Activated CD8-positive, alpha-beta T cell treated with anti-CD3 and anti-CD28 coated beads for 36 hours (primary cell): Measurements from ENCODE around the gene TMEM132D. TPM values are rescaled to one million over a fixed set of nuclear protein-coding genes. Genes with fewer than 3 reads are reported as not detected.

Experiments
- ATAC-seq: fragments of 200-7000 bp; cut with Tn5 transposase; one replicate; pipeline ENCODE4 v1.10.0; 2021; ENCODE audit warnings: mild to moderate bottlenecking, moderate library complexity
- CTCF ChIA-PET: fragments of 350-600 bp; sonication (Branson Sonifier 250); formaldehyde crosslinking; loops from one replicate; lab custom pipeline; 2021; ENCODE audit warnings: antibody characterized with exemption; lab: Charles Lee
- POLR2A ChIA-PET: fragments of 350-600 bp; sonication (Branson Sonifier 250); formaldehyde crosslinking; loops from one replicate; lab custom pipeline; 2021; ENCODE audit warnings: antibody characterized with exemption; lab: Charles Lee
- DNase-seq: peaks from one replicate; pipeline ENCODE4 v3.0.0-alpha.2; 2020
- H3K27ac Mint-ChIP-seq: one replicate; pipeline ENCODE4 v1.8.0; 2021; ENCODE audit warnings: mild to moderate bottlenecking, mixed read lengths
- H3K27me3 Mint-ChIP-seq: one replicate; pipeline ENCODE4 v1.8.0; 2021; ENCODE audit warnings: mixed read lengths
- H3K36me3 Mint-ChIP-seq: one replicate; pipeline ENCODE4 v1.8.0; 2021; ENCODE audit warnings: low read depth, mixed read lengths
- H3K4me1 Mint-ChIP-seq: one replicate; pipeline ENCODE4 v1.8.0; 2021; ENCODE audit warnings: low read depth, mixed read lengths
- H3K4me3 Mint-ChIP-seq: one replicate; pipeline ENCODE4 v1.8.0; 2021; ENCODE audit warnings: mild to moderate bottlenecking, moderate library complexity, mixed read lengths
- H3K9me3 Mint-ChIP-seq: one replicate; pipeline ENCODE4 v1.8.0; 2021; ENCODE audit warnings: mixed read lengths
- intact Hi-C: fragments of 100-400 bp; cut with micrococcal nuclease; formaldehyde crosslinking; loops from one replicate; pipeline ENCODE4 v1.10.0; 2022
- total RNA-seq, 2 experiments: library from RNA; stranded (reverse); gene quantifications; one replicate each; pipeline ENCODE4 v1.2.3, GENCODE V29; 2021
- TF ChIP-seq, protein P1 (sequence below): fragments of 200-600 bp; IDR thresholded peaks from one replicate; pipeline ENCODE4 v1.8.0; 2022; ENCODE audit warnings: antibody characterized with exemption, mild to moderate bottlenecking

TMEM132D gene
- total RNA-seq, 2 experiments from 2014 or later = not detected

GRCh38 chr12:129830796-129831195 is 73.0 kb downstream of the TMEM132D start:
- ATAC-seq (no peak), DNase-seq (no peak)
- Mint-ChIP-seq H3K27ac (no peak overlapping the region), H3K4me1 (no peaks in the 10 kb centered on the region), H3K9me3 (peaks cover 1% of the 10 kb centered on the region), H3K4me3 (no peak overlapping the region), H3K36me3 (no peaks in the 10 kb centered on the region), H3K27me3 (peaks cover 4% of the 10 kb centered on the region)
- CTCF ChIA-PET = no interaction called here
- POLR2A ChIA-PET = no interaction called here
- TF ChIP-seq, protein P1, sequence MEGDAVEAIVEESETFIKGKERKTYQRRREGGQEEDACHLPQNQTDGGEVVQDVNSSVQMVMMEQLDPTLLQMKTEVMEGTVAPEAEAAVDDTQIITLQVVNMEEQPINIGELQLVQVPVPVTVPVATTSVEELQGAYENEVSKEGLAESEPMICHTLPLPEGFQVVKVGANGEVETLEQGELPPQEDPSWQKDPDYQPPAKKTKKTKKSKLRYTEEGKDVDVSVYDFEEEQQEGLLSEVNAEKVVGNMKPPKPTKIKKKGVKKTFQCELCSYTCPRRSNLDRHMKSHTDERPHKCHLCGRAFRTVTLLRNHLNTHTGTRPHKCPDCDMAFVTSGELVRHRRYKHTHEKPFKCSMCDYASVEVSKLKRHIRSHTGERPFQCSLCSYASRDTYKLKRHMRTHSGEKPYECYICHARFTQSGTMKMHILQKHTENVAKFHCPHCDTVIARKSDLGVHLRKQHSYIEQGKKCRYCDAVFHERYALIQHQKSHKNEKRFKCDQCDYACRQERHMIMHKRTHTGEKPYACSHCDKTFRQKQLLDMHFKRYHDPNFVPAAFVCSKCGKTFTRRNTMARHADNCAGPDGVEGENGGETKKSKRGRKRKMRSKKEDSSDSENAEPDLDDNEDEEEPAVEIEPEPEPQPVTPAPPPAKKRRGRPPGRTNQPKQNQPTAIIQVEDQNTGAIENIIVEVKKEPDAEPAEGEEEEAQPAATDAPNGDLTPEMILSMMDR = no peak
- intact Hi-C loops = no loop called here

DNA sequence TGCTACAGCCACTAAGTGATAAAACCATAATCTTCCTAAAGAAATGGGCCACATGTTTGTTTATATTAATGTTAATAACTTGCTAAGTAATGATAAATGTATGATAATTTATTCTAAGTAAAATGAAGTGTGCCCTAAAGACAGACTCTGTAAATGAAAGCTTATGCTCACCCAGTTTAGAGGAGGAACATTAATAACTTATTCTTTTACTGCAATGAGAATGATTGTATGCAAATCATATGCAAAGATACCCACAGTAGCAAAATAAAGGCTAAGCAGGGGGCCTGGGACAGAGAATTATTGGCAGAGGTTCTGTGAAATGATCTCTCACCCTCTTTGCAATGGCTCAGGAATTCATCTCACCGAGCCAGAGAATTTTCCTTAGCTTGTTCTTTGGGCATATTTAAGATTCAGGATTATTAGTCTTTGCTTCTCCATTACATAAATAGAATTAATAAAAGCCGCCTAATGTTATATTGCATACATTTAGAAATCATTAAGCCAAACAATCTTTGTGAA is 75.9 kb downstream of the TMEM132D start:
- TF ChIP-seq, protein P1 = no peak
- Mint-ChIP-seq H3K27ac (no peak overlapping the region), H3K4me1 (no peaks in the 10 kb centered on the region), H3K36me3 (no peaks in the 10 kb centered on the region), H3K9me3 (peaks cover 1% of the 10 kb centered on the region), H3K27me3 (peaks cover 1% of the 10 kb centered on the region), H3K4me3 (no peak overlapping the region)
- DNase-seq (no peak), ATAC-seq (no peak)
- ChIA-PET POLR2A (interaction anchor here (0.6 kb wide), 1 partner anchor 1045 kb away, joined by 3 read pairs; no protein-coding TSS in a partner anchor), CTCF (no interaction called here)
- intact Hi-C loops = no loop called here

DNA sequence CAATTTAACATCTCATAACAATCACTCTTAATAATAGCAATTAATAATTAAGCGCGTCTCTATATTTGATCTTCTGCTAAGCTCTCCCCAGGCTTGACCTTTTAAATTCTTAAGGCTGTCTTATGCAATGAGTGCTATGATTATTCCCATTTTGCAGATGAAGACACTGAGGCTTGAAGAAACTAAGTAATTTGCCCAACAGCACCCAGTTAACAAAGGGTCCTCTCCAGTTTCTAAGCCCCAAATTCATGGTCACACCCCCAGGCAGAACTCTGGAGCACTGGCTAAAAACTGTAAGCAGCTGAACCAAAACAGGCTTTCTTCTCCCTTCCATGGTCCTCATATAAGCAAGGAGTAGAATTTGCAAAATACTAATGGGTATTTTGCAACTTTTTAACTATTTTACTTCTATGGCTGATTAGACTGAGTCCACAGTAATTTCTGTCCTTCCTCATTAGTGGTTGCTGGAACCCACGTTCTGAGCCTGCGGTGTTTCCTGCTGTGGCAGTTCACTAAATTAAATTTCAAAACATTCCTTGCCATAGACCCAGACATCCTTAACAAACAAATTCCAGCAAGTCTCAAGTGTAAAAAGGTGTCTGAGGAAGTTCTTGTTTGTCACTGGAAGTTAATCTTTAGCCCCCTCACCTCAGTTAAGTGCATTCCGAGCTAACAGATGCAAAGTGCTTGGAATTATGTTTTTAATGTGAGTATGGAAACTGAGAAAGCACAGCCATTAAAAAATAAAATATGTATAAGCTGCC is 76.5 kb downstream of the TMEM132D start:
- TF ChIP-seq, protein P1 = no peak
- H3K9me3 Mint-ChIP-seq = peaks cover 1% of the 10 kb centered on the region
- no peak overlapping the region for H3K4me3 Mint-ChIP-seq
- H3K36me3 Mint-ChIP-seq = no peaks in the 10 kb centered on the region
- intact Hi-C loops = no loop called here
- POLR2A ChIA-PET = interaction anchor here (0.6 kb wide), 1 partner anchor 1044 kb away, joined by 3 read pairs; no protein-coding TSS in a partner anchor
- no peak for ATAC-seq
- no peaks in the 10 kb centered on the region for H3K27me3 Mint-ChIP-seq
- H3K27ac Mint-ChIP-seq = no peak overlapping the region
- DNase-seq = no peak
- CTCF ChIA-PET = no interaction called here
- no peaks in the 10 kb centered on the region for H3K4me1 Mint-ChIP-seq

DNA sequence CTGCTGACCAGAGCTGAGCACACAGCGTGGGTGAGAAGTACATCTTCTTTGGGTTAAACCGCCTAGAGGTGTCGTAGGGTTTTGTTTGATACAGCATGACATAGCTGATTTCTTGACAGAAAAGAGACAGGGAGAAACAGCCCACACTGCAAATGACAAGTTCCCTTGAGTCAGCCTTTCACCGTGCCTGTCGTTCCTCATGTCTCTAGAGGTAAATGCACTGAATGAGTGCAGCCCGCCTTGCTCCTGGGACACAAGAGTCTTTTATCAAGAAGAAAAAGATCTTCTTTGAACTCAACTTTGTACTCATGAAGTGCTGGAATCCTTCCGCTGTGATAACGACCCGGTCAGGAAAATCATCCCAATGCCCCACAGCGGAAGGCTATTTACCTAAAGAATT is 77.6 kb downstream of the TMEM132D start:
- Mint-ChIP-seq H3K36me3 (no peaks in the 10 kb centered on the region), H3K4me3 (no peak overlapping the region), H3K4me1 (no peaks in the 10 kb centered on the region), H3K27me3 (no peaks in the 10 kb centered on the region), H3K27ac (no peak overlapping the region), H3K9me3 (peaks cover 1% of the 10 kb centered on the region)
- POLR2A ChIA-PET = no interaction called here
- CTCF ChIA-PET = no interaction called here
- intact Hi-C loops = no loop called here
- ATAC-seq (no peak), DNase-seq (no peak)
- TF ChIP-seq, protein P1 = no peak

DNA sequence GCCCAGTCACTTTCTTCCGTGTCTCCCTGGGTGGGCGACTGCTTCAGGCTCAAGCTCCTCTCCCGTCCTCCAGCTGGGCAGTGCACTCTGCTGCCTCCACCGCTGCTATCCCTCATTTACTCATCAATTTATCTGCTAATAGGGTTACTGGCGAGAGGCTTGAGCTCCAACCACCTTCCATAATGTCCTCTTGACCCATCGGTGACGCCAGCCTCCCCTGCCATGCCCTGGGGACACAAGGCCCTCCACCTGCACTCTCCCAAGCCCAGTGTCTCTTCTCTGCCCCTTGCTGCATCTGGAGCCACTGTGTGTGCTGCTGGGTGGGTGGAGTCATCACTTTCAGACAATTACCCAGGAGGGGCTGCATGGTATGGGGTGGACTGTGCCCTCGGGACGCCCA is 78.5 kb downstream of the TMEM132D start:
- DNase-seq (no peak), ATAC-seq (no peak)
- intact Hi-C loops = no loop called here
- ChIA-PET CTCF (no interaction called here), POLR2A (no interaction called here)
- TF ChIP-seq, protein P1 = no peak
- Mint-ChIP-seq H3K36me3 (no peaks in the 10 kb centered on the region), H3K9me3 (peaks cover 1% of the 10 kb centered on the region), H3K27me3 (no peaks in the 10 kb centered on the region), H3K4me3 (no peak overlapping the region), H3K4me1 (no peaks in the 10 kb centered on the region), H3K27ac (no peak overlapping the region)
